CD1c-positive myeloid dendritic cell (primary cell): ENCODE data around the gene TSFM.

ENCODE experiments used
- DNase-seq: peaks from one replicate; pipeline ENCODE4 v3.0.0-alpha.2; 2016; ENCODE audit errors: extremely low spot score

Gene TSFM

DNA sequence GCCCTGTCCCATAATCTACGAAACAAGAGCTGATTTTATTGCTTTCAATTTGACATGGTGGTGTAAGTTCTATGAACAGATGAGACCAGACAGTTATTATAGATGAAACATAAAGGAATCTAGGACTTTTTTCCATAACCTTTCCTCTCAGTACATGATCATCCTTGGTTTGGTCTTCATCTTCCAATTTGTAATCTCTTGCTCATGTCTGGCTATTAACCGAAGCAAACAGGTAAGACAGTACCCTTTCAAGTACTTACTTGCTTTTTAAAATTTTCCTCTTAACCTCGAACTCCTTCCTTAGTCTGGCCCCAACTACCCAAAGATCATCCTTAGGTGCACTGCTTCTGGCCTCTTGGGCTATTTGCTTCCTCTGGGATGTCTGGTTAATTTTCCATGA lies 36.6 kb upstream of the TSFM start:
- DNase-seq = no peak

DNA sequence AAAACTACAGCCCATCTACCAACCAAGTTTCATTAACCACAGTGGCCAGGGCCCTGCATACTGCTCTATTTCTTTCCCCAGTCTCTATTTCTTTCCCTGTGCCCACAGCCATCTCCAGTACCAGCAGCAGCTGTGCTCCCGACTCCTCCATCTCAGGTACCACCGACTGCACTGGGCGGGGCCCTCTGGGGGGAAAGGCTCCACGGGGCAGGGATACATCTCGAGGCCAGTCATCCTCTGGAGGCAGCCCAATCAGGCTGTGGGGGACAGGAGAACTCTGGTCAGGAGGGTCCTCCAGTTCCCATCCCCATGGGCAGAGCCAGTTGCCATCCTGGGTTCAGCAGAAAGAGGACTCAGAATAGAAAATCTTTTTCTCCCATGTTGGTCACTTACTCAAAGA lies 33.5 kb upstream of the TSFM start:
- no peak for DNase-seq

DNA sequence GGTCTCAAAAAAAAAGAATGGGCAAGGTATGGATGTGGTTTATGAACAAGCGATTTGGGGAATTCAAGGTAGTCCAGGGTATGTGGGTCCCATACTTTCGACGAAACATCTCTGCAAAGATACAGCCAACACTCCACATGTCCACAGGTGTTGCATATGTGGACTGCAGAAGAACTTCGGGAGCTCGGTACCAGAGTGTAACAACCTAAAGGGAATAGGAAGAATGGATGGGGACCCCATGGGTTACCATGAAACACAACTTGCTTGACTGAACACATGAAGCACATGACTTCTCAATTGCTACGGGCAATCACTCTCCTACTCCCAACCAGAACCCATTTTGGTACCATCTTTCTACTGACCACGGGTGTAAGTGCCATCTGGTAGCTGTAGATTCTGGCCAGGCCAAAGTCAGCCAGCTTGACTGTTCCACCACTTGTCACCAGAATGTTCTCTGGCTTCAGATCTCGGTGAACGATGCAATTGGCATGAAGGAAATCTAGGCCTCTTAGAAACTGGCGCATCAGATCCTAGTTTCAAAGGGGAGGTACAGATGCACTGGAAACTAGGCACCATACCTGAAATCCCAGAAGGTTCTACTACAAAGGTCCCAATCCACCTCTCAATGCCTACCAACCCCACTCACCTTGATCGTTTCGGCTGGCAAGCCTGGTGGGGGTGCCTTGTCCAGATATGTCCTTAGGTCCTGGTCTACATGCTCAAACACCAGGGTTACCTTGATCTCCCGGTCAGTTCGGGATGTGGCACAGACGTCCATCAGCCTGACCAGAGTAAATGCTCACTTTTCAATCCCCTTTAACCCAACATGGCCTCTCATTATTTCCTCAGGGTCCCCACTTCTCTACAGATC lies 31.8 kb upstream of the TSFM start:
- DNase-seq = no peak

DNA sequence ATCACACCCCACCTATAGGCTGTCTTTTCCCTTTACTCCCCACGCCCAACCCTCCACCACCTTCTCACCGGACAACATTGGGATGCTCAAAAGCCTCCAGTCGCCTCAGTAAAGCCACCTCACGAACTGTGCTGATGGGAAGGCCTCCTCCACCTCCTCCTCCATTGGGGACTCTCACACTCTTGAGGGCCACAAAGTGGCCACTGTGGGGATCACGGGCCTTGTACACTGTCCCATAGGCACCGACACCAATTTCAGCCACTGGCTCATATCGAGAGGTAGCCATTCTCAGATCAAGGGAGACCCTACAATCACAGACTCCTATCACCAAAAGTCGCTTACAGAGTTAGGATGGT lies 31.2 kb upstream of the TSFM start:
- DNase-seq = no peak

DNA sequence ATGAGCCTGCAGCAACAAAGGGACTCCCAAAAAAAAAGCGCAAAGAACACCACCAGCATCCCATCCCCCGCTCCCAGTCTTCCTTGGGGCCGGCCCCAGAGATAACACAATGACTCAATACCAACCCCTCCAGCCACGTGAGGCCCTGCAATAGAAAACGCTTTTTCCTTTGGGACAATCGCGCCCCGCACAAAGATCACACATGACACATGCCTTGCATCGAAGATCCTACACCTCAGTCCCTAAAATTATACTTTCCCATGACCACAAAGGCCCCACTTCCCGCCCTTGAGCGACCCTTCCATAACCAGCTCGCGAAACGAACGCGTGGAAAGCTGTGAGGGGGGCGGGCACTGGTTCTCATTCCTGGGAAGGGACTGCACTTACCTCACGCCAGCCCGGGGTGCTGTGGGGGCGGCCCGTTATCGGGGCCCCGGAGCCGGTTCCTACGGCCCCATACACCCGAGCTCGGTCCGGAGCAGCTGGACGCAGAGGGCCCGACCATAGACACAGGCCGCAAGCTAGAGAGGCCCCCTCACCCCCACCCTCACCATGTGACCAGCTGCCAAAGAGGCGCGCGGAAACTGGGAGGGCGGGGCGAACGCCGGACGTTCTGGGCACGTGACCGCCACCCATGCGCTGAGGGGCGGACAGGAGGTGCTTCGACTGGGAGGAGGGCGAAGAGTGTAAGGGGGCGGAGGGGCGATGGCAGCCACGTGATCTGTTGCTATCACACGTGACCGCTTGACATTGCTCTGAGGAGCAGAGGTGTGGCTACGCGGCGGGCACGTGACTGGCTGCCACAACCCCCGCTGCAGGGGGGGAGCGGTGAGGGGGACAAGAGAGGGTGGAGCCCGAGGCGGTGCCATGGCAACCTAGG lies 30.6 kb upstream of the TSFM start, which contains the start of gene CDK4:
Gene CDK4 (minus strand): TSS at position 523 of the 880 bp plus-strand sequence. CDS start 593 bp downstream, outside the sequence.
- peak; percentile 98 for DNase-seq

DNA sequence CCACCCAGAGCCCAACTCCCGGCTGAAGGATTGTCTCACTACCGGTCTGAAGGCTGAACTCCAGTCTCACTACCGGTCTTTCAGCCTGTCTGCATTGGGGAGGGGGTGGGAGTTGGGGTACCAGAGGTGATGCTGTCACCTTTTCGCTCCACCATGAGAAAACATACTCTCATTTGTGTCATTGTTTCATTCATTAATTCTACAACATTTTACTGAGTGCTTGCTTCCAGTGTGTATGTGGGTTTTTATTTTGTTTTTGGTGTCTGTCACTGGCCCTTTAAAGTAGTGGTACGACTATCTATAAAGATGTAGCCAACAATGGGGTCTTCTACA lies 30.0 kb upstream of the TSFM start:
- no peak for DNase-seq

DNA sequence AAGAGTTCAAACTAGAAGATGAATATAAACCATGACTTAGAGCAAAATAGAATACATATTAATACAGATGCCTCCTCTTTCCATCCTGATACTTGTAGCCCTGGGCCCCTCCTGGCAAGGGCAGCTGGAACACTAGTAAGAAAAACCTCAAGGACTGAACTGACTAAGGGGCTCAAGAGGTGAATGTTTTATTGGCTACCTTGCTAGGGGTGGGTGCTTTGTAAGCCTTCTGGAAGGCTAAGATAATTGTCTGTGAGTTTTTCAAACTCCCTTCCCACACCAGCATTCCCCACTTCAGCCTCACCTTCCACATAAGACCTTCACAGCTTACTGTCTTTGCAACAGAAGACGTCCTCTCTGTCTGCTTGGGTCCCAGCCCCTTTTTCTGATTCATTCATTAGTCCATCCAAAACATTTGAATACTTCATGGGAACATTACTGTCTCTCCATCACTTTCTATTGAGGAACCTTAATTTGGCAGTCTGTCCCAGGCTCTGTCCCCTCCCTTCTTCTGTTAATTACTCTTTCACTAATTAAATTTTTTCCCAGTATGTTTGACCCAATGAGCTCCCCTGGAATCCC lies 28.7 kb upstream of the TSFM start:
- no peak for DNase-seq

DNA sequence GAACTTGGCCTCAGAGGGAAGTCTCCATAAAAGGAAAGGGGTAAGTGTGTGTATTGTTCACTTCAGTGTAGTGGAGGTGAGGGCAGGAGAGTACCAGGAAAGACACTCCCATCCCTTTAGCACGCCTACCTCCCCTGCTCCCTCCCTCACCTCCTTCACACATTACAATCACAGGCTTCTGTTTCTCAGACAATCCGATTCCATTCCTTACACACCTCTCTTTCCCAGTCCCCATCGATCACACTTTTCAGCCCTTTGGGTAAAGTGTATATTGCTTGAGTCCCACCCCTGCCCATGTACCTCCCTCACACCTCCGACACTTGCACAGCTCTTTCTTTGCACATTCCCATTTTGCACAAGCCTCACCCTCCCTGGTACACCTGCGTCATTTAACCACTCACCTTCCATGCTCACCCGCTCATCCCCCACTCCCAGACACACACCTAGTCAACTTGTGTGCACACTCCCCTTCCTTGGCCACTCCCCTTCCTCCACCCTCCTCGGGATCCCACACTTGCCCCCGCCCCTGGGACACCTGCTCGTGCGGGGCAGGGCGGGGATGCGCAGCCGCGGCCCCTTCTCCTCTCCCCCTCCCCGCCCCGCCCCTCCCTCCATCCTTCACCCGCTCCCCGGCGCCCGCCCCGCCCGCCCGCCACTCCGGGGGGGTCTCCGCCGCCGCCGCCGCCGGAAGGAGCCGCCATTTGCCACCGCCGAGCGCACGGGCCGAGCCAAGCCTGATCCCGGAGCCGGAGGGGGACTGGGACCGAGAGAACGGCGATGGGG lies 28.0 kb upstream of the TSFM start, which contains the start of gene MARCHF9:
Gene MARCHF9 (plus strand): TSS at position 693 of the 783 bp plus-strand sequence. CDS start 426 bp downstream, outside the sequence.
- DNase-seq = peak; percentile 55

DNA sequence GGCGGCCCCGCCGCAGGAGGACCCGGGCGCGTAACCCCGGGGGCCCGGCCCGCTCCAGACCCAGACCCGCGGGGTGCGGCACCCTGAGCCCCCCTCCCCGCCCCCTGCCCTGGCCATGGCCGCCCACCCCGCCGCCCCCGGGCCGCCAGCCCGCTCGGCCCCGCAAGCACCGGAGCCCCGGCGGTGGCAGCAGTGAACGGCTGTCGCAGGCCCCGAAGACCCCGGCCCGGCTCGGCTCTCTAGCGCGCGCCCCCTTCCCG lies 27.5 kb upstream of the TSFM start:
- no peak for DNase-seq

DNA sequence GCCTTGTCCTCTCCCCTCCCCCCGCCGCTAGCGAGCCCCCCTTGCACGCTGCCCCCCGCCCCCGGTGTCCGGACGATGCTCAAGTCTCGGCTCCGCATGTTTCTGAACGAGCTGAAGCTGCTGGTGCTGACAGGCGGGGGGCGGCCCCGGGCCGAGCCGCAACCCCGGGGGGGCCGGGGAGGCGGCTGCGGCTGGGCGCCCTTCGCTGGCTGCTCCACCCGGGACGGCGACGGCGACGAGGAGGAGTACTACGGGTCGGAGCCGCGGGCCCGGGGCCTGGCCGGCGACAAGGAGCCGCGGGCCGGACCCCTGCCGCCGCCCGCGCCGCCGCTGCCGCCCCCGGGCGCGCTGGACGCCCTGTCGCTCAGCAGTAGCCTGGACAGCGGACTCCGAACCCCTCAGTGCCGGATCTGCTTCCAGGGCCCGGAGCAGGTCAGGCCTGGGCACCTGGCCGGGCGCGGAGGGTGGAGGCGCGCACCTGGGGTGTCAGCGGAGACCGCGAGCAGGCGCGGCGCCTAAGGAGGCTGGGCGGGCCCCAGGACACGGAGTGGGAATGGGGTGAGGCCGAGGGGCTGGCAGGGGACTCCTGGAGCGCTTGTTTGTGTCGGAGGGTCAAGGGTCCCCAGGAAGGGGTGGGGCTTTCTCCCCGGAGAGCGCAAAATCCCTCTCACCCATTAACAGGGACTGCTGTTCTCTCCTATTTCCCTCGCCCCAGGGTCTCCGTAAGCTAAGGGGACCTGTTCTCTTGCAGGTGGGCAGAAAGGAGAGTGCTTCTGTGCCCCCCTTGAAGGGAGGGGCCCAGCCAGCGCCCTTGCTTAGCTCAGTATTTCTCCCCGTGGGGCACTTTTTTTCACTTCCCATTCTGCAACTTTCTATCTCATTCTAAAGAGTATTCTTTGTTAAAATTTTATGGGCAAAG lies 26.9 kb upstream of the TSFM start:
- DNase-seq = no peak

DNA sequence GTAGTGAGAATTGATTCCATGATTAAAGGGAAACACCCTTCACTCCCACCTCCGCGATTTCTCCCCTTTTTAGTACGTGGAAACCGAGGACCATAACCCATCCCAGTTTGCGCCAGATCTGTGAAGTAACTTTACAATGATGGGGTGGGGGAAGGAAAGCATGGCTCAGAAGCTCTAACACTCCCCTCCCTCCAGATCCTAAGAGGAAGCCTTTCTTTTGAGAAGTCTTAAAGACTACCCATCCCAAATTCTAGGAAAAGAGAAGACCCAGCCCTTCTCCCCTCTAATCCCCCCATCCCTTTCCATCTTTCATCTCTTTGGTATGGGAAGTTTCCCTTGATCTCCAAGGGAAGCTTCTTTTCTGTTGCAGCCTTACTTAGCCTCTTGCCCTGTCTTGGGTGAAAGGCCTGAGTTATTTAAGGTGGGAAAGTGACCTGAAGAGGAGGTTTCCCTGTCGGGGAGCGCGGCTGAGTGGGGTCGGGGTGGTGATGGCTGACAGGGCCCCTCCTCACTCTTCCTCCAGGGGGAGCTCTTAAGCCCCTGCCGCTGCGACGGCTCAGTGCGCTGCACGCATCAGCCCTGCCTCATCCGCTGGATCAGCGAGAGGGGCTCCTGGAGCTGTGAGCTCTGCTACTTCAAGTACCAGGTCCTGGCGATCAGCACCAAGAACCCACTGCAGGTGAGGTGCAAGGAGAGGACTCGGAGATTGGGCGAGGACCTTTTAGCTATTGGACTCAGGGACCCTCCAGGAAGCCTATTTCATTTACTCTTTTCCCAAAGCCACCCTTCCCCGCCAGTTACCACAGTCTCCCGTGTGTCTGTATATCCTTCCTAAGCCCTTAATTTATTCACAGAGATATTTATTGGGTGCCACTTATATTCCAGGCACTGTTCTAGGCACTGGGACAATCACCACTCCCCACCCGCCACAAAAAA lies 25.9 kb upstream of the TSFM start:
- peak; percentile 66 for DNase-seq

DNA sequence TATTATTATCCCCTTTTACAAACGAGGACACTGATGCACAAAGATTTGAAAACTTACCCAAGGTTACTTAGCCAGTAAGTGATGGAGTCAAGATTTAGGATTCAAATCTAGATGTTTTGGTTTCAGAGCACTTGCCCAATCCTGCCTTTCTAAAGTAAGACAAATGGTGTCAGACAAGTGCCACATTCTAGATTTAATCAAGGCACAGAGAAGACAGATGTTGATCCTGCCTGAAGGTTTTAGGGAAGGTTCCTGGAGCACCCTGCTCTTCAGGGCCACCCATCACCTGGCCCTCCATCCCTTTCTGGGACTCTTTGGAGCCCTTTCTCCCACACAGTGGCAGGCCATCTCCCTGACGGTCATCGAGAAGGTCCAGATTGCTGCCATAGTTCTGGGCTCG lies 24.8 kb upstream of the TSFM start:
- DNase-seq = no peak

DNA sequence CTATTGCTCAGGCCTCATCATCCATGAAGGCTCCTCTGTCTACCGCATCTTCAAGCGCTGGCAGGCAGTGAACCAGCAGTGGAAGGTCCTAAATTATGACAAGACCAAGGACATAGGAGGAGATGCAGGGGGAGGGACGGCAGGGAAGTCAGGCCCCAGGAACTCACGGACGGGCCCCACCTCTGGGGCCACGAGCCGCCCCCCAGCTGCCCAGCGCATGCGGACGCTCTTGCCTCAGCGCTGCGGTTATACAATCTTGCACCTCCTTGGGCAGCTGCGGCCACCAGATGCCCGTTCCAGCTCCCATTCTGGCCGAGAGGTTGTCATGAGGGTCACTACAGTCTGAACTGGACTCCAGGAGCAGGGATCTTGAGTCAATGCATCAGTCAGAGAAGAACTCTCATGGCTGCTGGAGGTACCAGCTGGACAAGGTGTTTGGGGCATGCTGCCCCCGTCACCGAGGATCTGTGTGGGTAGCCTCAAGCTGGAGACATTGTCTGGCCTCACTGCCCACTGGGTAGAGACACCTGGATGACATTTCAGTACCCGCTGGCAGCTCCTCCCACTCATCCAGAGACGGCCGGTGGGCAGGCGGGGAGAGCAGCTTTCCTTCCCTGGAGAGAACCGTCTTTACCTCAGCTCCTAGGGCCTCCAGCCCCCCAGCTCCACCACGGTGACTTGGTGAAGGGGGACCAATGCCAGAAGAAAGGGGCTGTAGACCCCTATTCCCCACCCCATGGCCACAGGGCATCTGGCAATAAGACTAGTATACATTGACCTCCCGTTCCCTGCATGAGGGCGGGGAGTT lies 23.8 kb upstream of the TSFM start:
- no peak for DNase-seq

DNA sequence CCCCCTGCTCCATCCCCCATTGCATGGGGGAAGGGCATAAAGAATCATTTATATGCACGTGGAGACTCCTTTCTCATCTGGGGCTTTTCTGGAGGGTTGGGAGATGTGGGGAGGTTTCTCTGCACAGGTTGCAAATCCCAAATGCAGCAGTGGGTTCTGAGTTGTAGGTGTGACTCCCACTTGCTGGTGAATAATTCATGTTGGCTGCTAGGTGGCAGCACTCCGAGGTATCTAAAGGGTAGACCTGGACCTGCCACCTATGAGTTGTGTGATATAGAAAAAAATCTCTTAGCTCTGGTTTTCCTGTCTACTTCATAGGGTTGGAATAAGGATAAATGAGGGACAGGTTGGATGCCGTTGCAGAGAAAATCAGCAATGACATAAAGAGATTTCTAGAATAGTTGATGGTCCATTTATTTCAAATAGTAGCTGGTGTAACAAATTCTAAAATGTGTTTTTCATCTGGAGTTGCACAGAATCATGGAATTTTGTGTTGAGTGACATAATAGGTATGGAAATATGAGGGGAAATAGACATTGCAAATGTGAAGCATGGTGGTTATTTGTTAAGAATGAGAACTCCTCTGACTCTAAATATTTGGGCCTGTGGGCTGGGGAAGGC lies 23.1 kb upstream of the TSFM start:
- no peak for DNase-seq

DNA sequence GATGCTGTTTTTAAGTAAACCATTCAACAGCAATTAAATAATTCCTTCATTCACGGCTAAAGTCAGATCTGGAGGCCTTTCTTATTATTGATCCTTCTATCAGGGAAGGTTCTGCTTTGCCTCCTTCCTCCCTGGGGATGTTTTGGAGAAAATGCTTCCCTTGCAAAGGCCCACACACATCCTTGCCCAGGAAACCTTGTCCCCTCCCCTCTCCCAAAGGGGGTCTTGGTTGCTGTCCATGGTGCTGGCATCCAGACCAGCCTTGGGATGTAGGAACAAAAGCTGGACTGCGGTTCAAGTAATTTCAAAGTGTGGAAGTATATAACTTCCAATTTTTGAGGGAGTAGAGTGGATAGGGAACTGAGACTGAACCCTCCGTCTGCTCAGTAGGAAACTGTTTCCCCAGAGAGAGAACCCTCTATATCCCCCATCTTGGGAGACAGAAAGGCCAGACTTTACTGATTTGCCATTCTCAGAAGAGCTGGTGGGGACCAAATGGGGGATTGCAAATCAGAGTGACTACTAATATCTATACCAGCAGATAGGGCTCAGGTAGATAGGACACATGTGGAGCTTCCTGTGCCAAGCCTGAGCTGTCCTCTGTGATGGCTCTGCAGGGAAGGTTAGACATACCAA lies 22.1 kb upstream of the TSFM start:
- DNase-seq = no peak

DNA sequence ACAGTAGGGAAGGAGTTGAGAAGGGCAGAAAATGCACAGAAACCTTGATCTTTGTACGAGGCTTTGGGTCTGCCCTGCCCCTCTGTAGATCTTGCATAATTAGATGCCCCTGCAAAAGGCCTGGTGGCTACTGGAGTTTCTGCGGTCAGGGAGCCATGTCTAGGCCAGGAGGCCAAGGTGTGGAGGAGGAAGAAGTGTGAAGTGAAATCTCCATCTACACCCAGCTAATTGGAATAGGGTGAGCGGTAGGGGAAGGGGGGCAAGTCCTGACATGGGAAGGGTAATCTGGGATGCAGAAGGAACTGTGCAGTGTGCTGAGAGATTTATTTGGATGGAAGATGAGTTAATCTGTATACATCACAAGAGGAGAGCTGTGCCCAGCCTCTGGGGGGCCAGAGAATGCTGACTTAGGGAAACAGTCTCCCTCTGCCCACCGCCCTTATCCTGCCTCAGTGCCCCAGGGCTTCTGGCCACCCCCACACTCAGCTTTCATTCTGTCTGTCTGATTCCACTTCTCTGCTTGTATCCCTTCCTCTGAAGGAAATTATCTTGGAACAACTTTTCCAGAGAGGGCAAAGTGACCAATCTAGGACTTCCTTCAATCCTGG lies 21.1 kb upstream of the TSFM start:
- no peak for DNase-seq

DNA sequence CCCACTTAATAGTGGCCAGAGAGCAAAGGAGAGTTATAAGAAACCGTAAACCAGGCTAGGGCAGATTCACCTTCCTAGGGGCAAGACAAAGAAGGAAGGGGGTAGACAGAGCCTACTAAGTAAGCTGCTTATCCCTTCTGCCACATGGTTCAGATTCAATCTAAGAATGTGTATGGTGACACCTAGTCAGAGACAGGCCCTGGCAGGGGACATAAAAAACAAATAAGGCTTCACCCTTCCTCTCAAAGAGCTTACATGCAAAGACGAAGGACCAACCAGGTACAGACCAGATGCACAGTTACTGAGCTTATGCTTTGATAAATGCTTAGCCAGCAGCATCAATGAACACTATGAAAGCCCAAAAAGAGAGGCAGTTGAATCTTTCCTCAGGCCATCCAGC lies 20.1 kb upstream of the TSFM start:
- DNase-seq = no peak
